ENCODE measurements around the gene HORMAD1.

DNA sequence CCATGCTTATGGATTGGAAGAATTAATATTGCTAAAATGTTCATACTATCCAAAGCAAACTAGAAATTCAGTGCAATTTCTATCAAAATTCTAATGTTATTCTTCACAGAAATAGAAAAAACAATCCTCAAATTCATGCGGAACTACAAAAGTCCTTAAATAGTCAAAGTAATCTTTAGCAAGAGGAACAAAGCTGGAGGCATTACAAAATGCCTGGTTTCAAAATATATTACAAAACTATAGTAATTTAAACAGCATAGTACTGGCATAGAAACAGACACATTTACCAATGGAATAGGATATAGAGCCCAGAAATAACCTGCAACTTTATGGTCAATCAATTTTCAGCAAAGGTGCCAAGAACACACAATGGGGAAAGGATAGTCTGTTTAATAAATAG, 41.1 kb upstream of the HORMAD1 start:
- TF ChIP-seq, protein P1, sequence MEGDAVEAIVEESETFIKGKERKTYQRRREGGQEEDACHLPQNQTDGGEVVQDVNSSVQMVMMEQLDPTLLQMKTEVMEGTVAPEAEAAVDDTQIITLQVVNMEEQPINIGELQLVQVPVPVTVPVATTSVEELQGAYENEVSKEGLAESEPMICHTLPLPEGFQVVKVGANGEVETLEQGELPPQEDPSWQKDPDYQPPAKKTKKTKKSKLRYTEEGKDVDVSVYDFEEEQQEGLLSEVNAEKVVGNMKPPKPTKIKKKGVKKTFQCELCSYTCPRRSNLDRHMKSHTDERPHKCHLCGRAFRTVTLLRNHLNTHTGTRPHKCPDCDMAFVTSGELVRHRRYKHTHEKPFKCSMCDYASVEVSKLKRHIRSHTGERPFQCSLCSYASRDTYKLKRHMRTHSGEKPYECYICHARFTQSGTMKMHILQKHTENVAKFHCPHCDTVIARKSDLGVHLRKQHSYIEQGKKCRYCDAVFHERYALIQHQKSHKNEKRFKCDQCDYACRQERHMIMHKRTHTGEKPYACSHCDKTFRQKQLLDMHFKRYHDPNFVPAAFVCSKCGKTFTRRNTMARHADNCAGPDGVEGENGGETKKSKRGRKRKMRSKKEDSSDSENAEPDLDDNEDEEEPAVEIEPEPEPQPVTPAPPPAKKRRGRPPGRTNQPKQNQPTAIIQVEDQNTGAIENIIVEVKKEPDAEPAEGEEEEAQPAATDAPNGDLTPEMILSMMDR (conservative IDR thresholded peaks at IDR 0.05; ENCODE audit: low read length), result no peak
- TF ChIP-seq EZH2phosphoT487 (IDR thresholded peaks at IDR 0.05; ENCODE audit: borderline replicate concordance, low read depth, low read length), result no peak

Measured in OCI-LY7 (cell line).